ENCODE results near the gene WNT5A. TPM values are rescaled to one million over a fixed set of nuclear protein-coding genes. Genes with fewer than 3 reads are reported as not detected.

The WNT5A gene
- total RNA-seq, 1 experiment from 2014 or later, result 0.15 TPM

GRCh38 chr3:55427739-55428138 is 59.4 kb downstream of the WNT5A start:
- Histone ChIP-seq H3K9me2 (ENCODE audit: insufficient read depth) (no peaks in the 10 kb centered on the region), H4K20me1 (ENCODE audit: insufficient read depth) (no peaks in the 10 kb centered on the region), H2AFZ (ENCODE audit: low read depth, low read length, poor library complexity, severe bottlenecking) (no peak overlapping the region), H3K4me1 (ENCODE audit: control insufficient read depth in 1 of 2, insufficient read depth in 2 of 2, low read length in 2 of 2) (no peaks in the 10 kb centered on the region), H3K4me2 (ENCODE audit: low read length) (no peak overlapping the region), H3K36me3 (ENCODE audit: control insufficient read depth in 1 of 2, insufficient read depth in 2 of 2, low read length in 2 of 2) (no peaks in the 10 kb centered on the region), H3K4me3 (replicated peaks in 1 of 2; ENCODE audit: low read depth in 1 of 2, low read length in 2 of 2) (no peak overlapping the region), H3K9ac (ENCODE audit: low read length) (no peak overlapping the region), H3K9me3 (ENCODE audit: control insufficient read depth in 1 of 2, insufficient read depth in 1 of 2, low read depth in 1 of 2, low read length in 2 of 2) (peaks cover 0 to 14% of the 10 kb centered on the region in 2 experiments; a peak in 1 of 4 replicates), H3K27me3 (ENCODE audit: insufficient read depth, low read length) (no peaks in the 10 kb centered on the region), H3K79me2 (ENCODE audit: insufficient read depth, low read length) (no peaks in the 10 kb centered on the region), H3K27ac (ENCODE audit: low read depth, low read length) (no peak overlapping the region)
- DNase-seq (ENCODE audit: low read depth, low spot score), result no peak
- ATAC-seq, result no peak
- TF ChIP-seq SIN3A (IDR thresholded peaks at IDR 0.05; ENCODE audit: low read depth), result no peak
- TF ChIP-seq FOSL1 (IDR thresholded peaks at IDR 0.05; ENCODE audit: low read depth), result no peak
- TF ChIP-seq CBX3 (IDR thresholded peaks at IDR 0.05; ENCODE audit: low read depth), result no peak
- no peak for TF ChIP-seq POLR2A (IDR thresholded peaks at IDR 0.05; ENCODE audit: borderline replicate concordance, extremely low read depth, insufficient read depth, insufficient read length)
- TF ChIP-seq REST (IDR thresholded peaks at IDR 0.05; ENCODE audit: low read depth), result no peak
- no peak for TF ChIP-seq ZNF274 (IDR thresholded peaks at IDR 0.05; ENCODE audit: low read depth, low read length)
- intact Hi-C loops (cut with micrococcal nuclease), result no loop called here
- no TSS peak for BruUV-seq (replicated peaks)
- ChIA-PET POLR2A (no interaction called here), CTCF (no interaction called here), RAD21 (ENCODE audit: low non-redundant PET in 1 of 2, low total read pairs in 2 of 2, uncharacterized antibody in 2 of 2, unreplicated experiment in 2 of 2) (no interaction called here)

GRCh38 chr3:55426486-55426885 is 60.6 kb downstream of the WNT5A start:
- no peak for ATAC-seq
- no peak overlapping the region for H2AFZ ChIP-seq (ENCODE audit: low read depth, low read length, poor library complexity, severe bottlenecking)
- POLR2A ChIA-PET, result no interaction called here
- H3K36me3 ChIP-seq (ENCODE audit: control insufficient read depth in 1 of 2, insufficient read depth in 2 of 2, low read length in 2 of 2), result no peaks in the 10 kb centered on the region
- no peaks in the 10 kb centered on the region for H3K9me2 ChIP-seq (ENCODE audit: insufficient read depth)
- peaks cover 0 to 18% of the 10 kb centered on the region in 2 experiments; a peak in 1 of 4 replicates for H3K9me3 ChIP-seq (ENCODE audit: control insufficient read depth in 1 of 2, insufficient read depth in 1 of 2, low read depth in 1 of 2, low read length in 2 of 2)
- no peak overlapping the region for H3K4me2 ChIP-seq (ENCODE audit: low read length)
- H3K9ac ChIP-seq (ENCODE audit: low read length), result no peak overlapping the region
- H3K4me1 ChIP-seq (ENCODE audit: control insufficient read depth in 1 of 2, insufficient read depth in 2 of 2, low read length in 2 of 2), result no peaks in the 10 kb centered on the region
- no TSS peak for BruUV-seq (replicated peaks)
- H4K20me1 ChIP-seq (ENCODE audit: insufficient read depth), result no peaks in the 10 kb centered on the region
- RAD21 ChIA-PET (ENCODE audit: low non-redundant PET in 1 of 2, low total read pairs in 2 of 2, uncharacterized antibody in 2 of 2, unreplicated experiment in 2 of 2), result no interaction called here
- no peaks in the 10 kb centered on the region for H3K79me2 ChIP-seq (ENCODE audit: insufficient read depth, low read length)
- H3K27ac ChIP-seq (ENCODE audit: low read depth, low read length), result no peak overlapping the region
- no peaks in the 10 kb centered on the region for H3K27me3 ChIP-seq (ENCODE audit: insufficient read depth, low read length)
- no peak overlapping the region for H3K4me3 ChIP-seq (replicated peaks in 1 of 2; ENCODE audit: low read depth in 1 of 2, low read length in 2 of 2)
- CTCF ChIA-PET, result no interaction called here
- no peak for DNase-seq (ENCODE audit: low read depth, low spot score)
- TF ChIP-seq ELF1 (IDR thresholded peaks at IDR 0.05; ENCODE audit: borderline replicate concordance, low read depth) (no peak), POLR2A (IDR thresholded peaks at IDR 0.05; ENCODE audit: borderline replicate concordance, extremely low read depth, insufficient read depth, insufficient read length) (no peak), SP1 (IDR thresholded peaks at IDR 0.05; ENCODE audit: low read depth) (no peak), EZH2 (IDR thresholded peaks at IDR 0.05) (no peak), JUND (IDR thresholded peaks at IDR 0.05) (no peak), REST (IDR thresholded peaks at IDR 0.05; ENCODE audit: low read depth) (no peak), RAD21 (IDR thresholded peaks at IDR 0.05; ENCODE audit: low read depth) (no peak), ZBTB33 (IDR thresholded peaks at IDR 0.05; ENCODE audit: extremely low read depth, insufficient replicate concordance, low read length) (no peak), FOSL1 (IDR thresholded peaks at IDR 0.05; ENCODE audit: low read depth) (no peak)
- intact Hi-C loops (cut with micrococcal nuclease), result no loop called here

All from HCT116 (cell line).